NCI-H748 (cell line): ENCODE measurements around the gene HNRNPCL2.
"Not testable (repeated sequence)": the region's sequence is repeated elsewhere in the genome, so short reads cannot be mapped to it uniquely, and the experiment has no call there.

Experiments used
- DNase-seq: peaks from one replicate; lab custom pipeline; 2025; ENCODE audit not compliant: unreplicated experiment; lab: John Stamatoyannopoulos, UW

HNRNPCL2 gene

GRCh38 chr1:13116754-13117153 is at the start of gene HNRNPCL2:
Gene HNRNPCL2 (minus strand): TSS chr1:13116854. CDS start chr1:13116400, 454 bp downstream.
- DNase-seq: not testable (repeated sequence)

GRCh38 chr1:13165531-13165930 is 48.9 kb upstream of the HNRNPCL2 start, which contains the start of gene HNRNPCL4:
Gene HNRNPCL4 (minus strand): TSS chr1:13165631. CDS start chr1:13165467, 164 bp downstream.
- DNase-seq: not testable (repeated sequence)

GRCh38 chr1:13155909-13156308 is 39.3 kb upstream of the HNRNPCL2 start, which contains the start of gene PRAMEF26:
Gene PRAMEF26 (minus strand): TSS chr1:13156009. CDS start chr1:13153095, 2,914 bp downstream.
- DNase-seq: not testable (repeated sequence)

GRCh38 chr1:13070474-13070873 is 46.2 kb downstream of the HNRNPCL2 start, which contains the start of gene PRAMEF25:
Gene PRAMEF25 (plus strand): TSS chr1:13070774. CDS start chr1:13073694, 2,920 bp downstream.
- DNase-seq: not testable (repeated sequence)
